GM19193 (cell line): Measurements from ENCODE around the gene PDCD4.

Source experiments
- POLR2A ChIP-seq: IDR thresholded peaks from 4 replicates; pipeline ENCODE4 v1.6.1; 2011; ENCODE audit not compliant: insufficient read depth, insufficient read length; ENCODE audit errors: extremely low read depth

PDCD4 gene

GRCh38 chr10:110885932-110886674 lies 14.4 kb downstream of the PDCD4 start:
- no peak for TF ChIP-seq POLR2A

- TF ChIP-seq POLR2A: no peak
Measured at GRCh38 chr10:110887560-110887959, 15.8 kb downstream of the PDCD4 start.

- no peak for TF ChIP-seq POLR2A
Measured at GRCh38 chr10:110892602-110893288, 21.0 kb downstream of the PDCD4 start.

GRCh38 chr10:110893559-110894179 lies 21.9 kb downstream of the PDCD4 start:
- TF ChIP-seq POLR2A: no peak

- TF ChIP-seq POLR2A: no peak
Measured at GRCh38 chr10:110897184-110897583, 25.5 kb downstream of the PDCD4 start.

GRCh38 chr10:110898391-110898790 lies 26.7 kb downstream of the PDCD4 start:
- TF ChIP-seq POLR2A: no peak

GRCh38 chr10:110900983-110901382 lies 29.3 kb downstream of the PDCD4 start:
- TF ChIP-seq POLR2A: no peak

- TF ChIP-seq POLR2A: no peak
Measured at GRCh38 chr10:110901954-110902819, 30.5 kb downstream of the PDCD4 start.

- no peak for TF ChIP-seq POLR2A
Measured at GRCh38 chr10:110903280-110904278, 31.9 kb downstream of the PDCD4 start.

- TF ChIP-seq POLR2A: no peak
Measured at GRCh38 chr10:110910138-110910537, 38.4 kb downstream of the PDCD4 start.

- no peak for TF ChIP-seq POLR2A
Measured at GRCh38 chr10:110912374-110912773, 40.6 kb downstream of the PDCD4 start.

- no peak for TF ChIP-seq POLR2A
Measured at GRCh38 chr10:110914431-110914830, 42.7 kb downstream of the PDCD4 start.

GRCh38 chr10:110915035-110915434 lies 43.3 kb downstream of the PDCD4 start:
- no peak for TF ChIP-seq POLR2A
